Right lobe of liver (tissue), 6 donors: ENCODE measurements around the gene BDKRB2. TPM values are rescaled to one million over a fixed set of nuclear protein-coding genes. Genes with fewer than 3 reads are reported as not detected.
A peak's percentile ranks its signal among the peaks of the same experiment; 100 is the strongest.

Source experiments
- ATAC-seq, 4 donors: fragments of 200-7000 bp; cut with Tn5 transposase; one replicate each; pipeline ENCODE4 v1.9.1; 2020; ENCODE audit warnings: mild to moderate bottlenecking in 4 of 4, moderate library complexity in 4 of 4
- DNase-seq, 3 donors: peaks; one replicate each; pipeline ENCODE4 v3.0.0-alpha.2; 2020
- H3K27ac ChIP-seq, 3 donors: fragments of 200-600 bp; one replicate each; pipeline ENCODE4 v1.8.0; 2022
- H3K27me3 ChIP-seq, 2 donors: fragments of 200-600 bp; one replicate each; pipeline ENCODE4 v1.8.0; 2022
- H3K36me3 ChIP-seq, 4 donors: fragments of 200-600 bp; sonication (generic) in 1 of 4; one replicate each; pipeline versions ENCODE4 v1.5.1 to v1.8.0; 2017 to 2022; ENCODE audit warnings: control low read depth in 1 of 4
- H3K4me1 ChIP-seq, 4 donors: fragments of 200-600 bp; sonication (generic) in 1 of 4; one replicate each; pipeline versions ENCODE4 v1.5.1 to v1.8.0; 2017 to 2022; ENCODE audit warnings: control low read depth in 1 of 4
- H3K4me3 ChIP-seq, 3 donors: fragments of 200-600 bp; one replicate each; pipeline ENCODE4 v1.8.0; 2022
- H3K9me3 ChIP-seq, 4 donors: fragments of 200-600 bp; sonication (generic) in 1 of 4; one replicate each; pipeline versions ENCODE4 v1.5.1 to v1.8.0; 2017 to 2022; ENCODE audit warnings: control low read depth in 1 of 4
- POLR2A ChIP-seq: fragments of 450-650 bp; IDR thresholded peaks from one replicate; pipeline ENCODE4 v1.6.1; 2017; ENCODE audit warnings: antibody characterized with exemption, mild to moderate bottlenecking
- WGBS: methylation state at CpG from one replicate; pipeline ENCODE4 v1.1.6; 2018; ENCODE audit warnings: low coverage, low lambda C conversion rate; ENCODE audit not compliant: insufficient coverage; ENCODE audit errors: missing lambda C conversion rate; 5-methylcytosine and 5-hydroxymethylcytosine counted together
- intact Hi-C, 2 donors: fragments of 100-400 bp; cut with DNase I; formaldehyde crosslinking; loops; one replicate each; pipeline versions ENCODE4 v1.11.2 to v1.14.1; 2022
- total RNA-seq, 6 experiments: library from RNA; depleted of rRNA in 2 of 6; stranded (reverse); fragments of >200 nt in 2 of 6; fragmentation: NEBNext Ultra II Directional in 3 of 6; extraction: Animal tissue kit (Norgen Biotek cat#: 25700) in 3 of 6; gene quantifications; one replicate each; pipeline versions ENCODE4 v1.1.0 to v1.2.4, GENCODE V29; 2016 to 2023
- TF ChIP-seq, protein P1 (sequence below), 4 donors: fragments of 200-600 bp in 3 of 4; fragments of 450-650 bp in 1 of 4; IDR thresholded peaks; one replicate each; pipeline versions ENCODE4 v1.5.1 to v1.8.0; 2016 to 2022; ENCODE audit warnings: antibody characterized with exemption in 4 of 4, mild to moderate bottlenecking in 2 of 4
- donor health status: DM: no; HTN: yes; CAD: no.
- donor health status: DM: no; HTN: no; CAD: no.
- donor health status: DM: no; HTN: no; CAD: no.
- donor health status: DM: no; HTN: yes; CAD: no.
- donor health status: DM: no; HTN: yes; CAD: no.

The BDKRB2 gene
- total RNA-seq, 6 experiments from 2014 or later, result 0.07 to 0.60 (median 0.22) TPM

DNA sequence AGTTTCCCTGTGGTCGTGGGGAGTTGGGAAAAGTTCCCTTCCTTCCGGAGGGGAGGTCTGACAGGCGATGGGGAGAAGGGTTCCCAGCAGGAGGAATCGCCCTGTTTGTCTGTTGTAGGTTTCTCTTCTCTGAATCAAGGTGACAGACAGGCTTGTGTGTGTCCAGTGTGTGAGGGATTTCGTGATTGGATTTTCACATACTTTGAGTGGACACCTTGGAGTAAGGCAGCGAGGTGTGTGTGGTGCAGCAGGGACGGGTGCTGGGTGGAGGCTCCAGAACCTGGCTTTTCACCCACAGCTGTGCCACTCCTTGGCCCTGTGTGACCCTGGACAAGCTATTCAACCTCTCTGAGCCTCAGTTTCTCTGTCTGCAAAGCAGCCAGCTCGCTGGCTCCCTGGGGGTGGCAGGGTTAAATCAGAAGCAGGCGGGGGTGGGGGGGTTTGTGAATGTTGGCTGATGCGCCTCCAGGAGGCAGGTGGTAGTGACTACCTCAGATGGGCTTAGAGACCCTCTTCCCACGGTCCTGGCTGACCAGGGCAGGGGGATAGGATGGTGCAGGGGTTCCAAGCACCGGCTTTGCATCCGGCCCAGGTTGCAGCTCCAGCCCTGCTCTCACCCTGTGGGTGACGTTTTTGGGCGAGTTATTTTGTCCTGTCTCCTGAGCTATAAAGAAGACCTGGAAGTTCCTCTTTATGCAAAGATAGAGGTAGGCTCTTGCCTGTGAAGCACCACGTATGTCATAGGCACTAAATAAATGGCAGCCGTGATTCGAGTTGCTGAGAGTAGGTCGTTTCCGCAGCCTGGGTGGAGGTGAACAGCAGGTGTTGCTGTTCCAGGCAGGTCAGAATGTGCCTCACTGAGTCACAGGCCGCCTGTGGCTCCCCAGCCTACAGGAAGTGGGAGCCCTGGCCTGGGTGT, 679 bp downstream of the BDKRB2 start:
- peak in 1 of 4 donors; percentile 7 for ATAC-seq

DNA sequence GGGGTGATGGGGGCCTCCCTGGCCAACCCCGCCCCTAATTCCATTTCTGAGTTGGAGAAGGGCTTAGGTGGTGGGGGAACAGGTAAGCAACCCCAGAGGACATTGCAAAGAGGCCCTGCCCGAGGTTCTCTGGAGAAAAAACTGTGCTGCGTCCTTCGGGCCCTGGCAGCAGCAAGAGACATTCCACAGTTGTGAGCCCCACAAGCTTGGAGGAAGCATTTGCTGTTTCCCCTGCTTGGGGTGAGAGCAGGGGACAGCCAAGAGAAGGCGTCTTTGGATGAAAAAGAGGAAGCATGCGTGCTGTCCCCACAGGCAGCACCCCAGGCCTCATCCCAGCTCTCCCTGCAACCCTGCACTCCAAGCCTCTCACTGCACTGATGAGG, 1.3 kb downstream of the BDKRB2 start:
- no peaks in the 10 kb centered on the region for H3K27me3 ChIP-seq
- no peak overlapping the region for H3K4me3 ChIP-seq
- no peaks in the 10 kb centered on the region for H3K36me3 ChIP-seq
- H3K4me1 ChIP-seq, result peaks cover 0 to 14% (median 0%) of the 10 kb centered on the region in 4 donors
- intact Hi-C loops, result no loop called here
- H3K27ac ChIP-seq, result no peak overlapping the region
- DNase-seq (no peak), ATAC-seq (no peak)
- 69% methylated on average over 2 of the region's 6 CpGs for whole genome bisulfite sequencing
- no peak for TF ChIP-seq POLR2A
- TF ChIP-seq, protein P1, sequence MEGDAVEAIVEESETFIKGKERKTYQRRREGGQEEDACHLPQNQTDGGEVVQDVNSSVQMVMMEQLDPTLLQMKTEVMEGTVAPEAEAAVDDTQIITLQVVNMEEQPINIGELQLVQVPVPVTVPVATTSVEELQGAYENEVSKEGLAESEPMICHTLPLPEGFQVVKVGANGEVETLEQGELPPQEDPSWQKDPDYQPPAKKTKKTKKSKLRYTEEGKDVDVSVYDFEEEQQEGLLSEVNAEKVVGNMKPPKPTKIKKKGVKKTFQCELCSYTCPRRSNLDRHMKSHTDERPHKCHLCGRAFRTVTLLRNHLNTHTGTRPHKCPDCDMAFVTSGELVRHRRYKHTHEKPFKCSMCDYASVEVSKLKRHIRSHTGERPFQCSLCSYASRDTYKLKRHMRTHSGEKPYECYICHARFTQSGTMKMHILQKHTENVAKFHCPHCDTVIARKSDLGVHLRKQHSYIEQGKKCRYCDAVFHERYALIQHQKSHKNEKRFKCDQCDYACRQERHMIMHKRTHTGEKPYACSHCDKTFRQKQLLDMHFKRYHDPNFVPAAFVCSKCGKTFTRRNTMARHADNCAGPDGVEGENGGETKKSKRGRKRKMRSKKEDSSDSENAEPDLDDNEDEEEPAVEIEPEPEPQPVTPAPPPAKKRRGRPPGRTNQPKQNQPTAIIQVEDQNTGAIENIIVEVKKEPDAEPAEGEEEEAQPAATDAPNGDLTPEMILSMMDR (IDR thresholded peaks at IDR 0.05), result no peak
- no peaks in the 10 kb centered on the region for H3K9me3 ChIP-seq

More for the DNA sequence above, 679 bp downstream of the BDKRB2 start:
- 38% methylated on average over 13 of the region's 21 CpGs for WGBS
- Histone ChIP-seq H3K27ac (no peak overlapping the region), H3K4me3 (no peak overlapping the region), H3K36me3 (no peaks in the 10 kb centered on the region), H3K27me3 (no peaks in the 10 kb centered on the region), H3K4me1 (peaks cover 0 to 14% (median 0%) of the 10 kb centered on the region in 4 donors), H3K9me3 (no peaks in the 10 kb centered on the region)
- TF ChIP-seq, protein P1 (IDR thresholded peaks at IDR 0.05), result no peak
- TF ChIP-seq POLR2A, result no peak
- DNase-seq, result no peak
- intact Hi-C loops, result no loop called here

DNA sequence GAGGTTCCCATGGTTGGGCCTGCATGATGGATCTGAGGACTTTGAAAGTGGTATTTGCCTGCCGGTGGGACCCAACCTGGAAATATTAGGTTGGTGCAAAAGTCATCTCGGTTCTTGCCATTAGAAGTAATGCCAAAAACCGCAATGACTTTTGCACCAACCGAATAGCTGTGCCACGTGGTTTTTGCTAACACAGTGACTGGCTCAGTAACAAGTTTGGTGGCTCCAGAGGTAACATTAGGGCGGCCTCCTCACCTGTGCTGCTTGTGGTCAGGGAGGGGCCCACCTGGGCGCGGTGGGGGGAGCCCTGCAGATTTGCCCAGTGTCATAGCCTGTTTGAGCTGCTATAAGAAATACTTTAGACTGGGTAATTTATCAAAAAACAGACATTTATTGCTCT, 1.8 kb downstream of the BDKRB2 start:
- no peaks in the 10 kb centered on the region for H3K9me3 ChIP-seq
- no peaks in the 10 kb centered on the region for H3K27me3 ChIP-seq
- DNase-seq (no peak), ATAC-seq (no peak)
- H3K27ac ChIP-seq, result no peak overlapping the region
- no peak overlapping the region for H3K4me3 ChIP-seq
- H3K4me1 ChIP-seq, result peaks cover 0 to 12% (median 0%) of the 10 kb centered on the region in 4 donors
- 65% methylated on average over 5 of the region's 8 CpGs for WGBS
- H3K36me3 ChIP-seq, result no peaks in the 10 kb centered on the region
- intact Hi-C loops, result no loop called here
- TF ChIP-seq, protein P1 (IDR thresholded peaks at IDR 0.05), result no peak
- TF ChIP-seq POLR2A, result no peak

DNA sequence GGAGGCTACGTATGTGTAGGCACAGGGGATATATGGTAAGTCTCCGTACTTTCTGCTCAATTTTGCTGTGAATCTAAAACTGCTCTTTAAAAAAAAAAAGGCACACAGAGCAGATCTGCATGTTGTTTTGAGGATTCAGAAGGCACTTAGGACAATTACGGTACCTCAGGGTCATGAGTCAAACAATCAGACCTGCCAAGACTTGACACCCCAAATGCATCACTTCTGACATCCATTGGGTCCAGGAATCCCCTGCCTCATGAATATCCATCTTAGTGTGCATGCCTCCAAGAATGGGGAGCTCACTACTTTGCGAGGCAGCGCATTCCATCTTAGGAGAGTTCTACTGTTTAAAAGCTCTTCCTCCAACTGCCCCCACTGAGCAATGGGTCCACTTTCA, 3.0 kb downstream of the BDKRB2 start:
- Histone ChIP-seq H3K27me3 (no peaks in the 10 kb centered on the region), H3K27ac (no peak overlapping the region), H3K9me3 (no peaks in the 10 kb centered on the region), H3K4me1 (peaks cover 0 to 4% (median 0%) of the 10 kb centered on the region in 4 donors), H3K4me3 (no peak overlapping the region), H3K36me3 (no peaks in the 10 kb centered on the region)
- DNase-seq (no peak), ATAC-seq (no peak)
- intact Hi-C loops, result no loop called here
- WGBS, result 78% methylated on average over 2 of the region's 5 CpGs
- no peak for TF ChIP-seq POLR2A
- TF ChIP-seq, protein P1 (IDR thresholded peaks at IDR 0.05), result no peak
